Activated gamma-delta T cell treated with anti-CD3 and anti-CD28 coated beads, Interleukin-2, amount 50 U/mL, for 16 hours (primary cell): ENCODE results near the gene NTNG1.

Experiments used
- DNase-seq: peaks from one replicate; pipeline ENCODE4 v3.0.0-alpha.2; 2020; ENCODE audit warnings: low read depth

Gene NTNG1

DNA sequence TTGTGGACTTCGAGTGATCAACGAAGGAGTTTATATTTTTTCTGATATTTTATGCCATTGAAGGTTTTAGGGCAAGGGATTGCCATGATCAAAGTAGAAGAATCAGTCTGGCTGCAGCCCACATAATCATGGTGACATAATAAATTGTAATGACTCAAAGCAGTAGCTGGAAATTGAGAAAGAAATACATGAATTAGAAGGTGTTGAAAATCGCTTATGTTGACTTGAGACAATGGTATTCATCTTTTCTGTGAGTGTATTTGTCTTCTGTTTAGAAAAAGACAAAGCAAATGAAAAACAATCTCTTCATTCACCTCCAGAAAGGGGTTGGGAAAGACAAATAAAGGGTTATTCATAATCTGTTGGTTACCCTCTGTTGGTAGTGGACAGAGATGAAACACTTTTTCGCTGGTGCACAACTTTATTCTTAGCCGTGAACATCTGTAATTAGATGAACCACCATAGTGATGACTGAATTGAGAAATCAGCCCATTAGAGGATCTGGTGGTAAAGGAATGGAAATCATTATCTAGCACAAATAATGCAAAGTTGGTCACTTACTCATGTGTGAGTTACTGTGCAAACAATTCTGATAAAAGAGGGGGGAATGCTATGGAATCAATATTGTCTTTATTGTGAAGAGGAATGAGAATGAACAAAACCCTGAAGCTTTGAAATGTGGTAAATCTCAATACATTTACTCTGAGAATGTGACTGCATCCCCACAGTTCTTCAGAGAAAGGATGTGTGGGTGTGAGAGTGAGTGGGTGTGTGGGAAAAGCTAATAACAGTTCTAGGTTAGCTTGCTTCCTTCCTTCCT lies 121.8 kb downstream of the NTNG1 start:
- DNase-seq, result no peak

DNA sequence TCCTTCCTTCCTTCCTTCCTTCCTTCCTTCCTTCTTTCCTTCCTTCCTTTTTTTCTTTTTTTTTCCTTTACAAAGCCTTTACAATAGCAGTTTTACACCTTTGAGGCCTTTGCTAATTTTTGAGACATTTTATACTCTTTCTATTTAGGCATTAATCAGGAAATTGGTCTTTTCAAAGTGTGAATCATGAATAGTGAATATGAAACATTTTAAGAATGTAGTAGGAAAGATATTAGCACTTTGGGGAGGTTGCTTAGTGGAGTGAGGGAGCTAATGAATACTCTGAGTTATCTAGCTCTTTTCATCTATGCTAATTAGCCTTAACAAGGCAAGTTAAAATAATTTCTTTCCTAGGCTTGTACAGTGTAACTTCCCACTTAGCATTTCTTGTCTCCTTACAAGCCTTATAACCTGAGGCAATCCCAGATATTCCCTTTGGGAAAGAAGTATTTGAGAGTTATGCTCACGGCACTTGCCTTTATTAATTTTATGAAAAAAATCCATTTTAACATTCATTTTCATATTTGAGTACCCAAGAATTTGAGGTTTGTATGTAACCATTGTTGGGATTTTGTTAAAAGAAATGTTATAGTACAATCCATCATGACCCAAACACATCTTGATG lies 122.6 kb downstream of the NTNG1 start:
- DNase-seq, result no peak

GRCh38 chr1:107264007-107264406 lies 123.2 kb downstream of the NTNG1 start:
- DNase-seq, result no peak

GRCh38 chr1:107264561-107264960 lies 123.7 kb downstream of the NTNG1 start:
- DNase-seq, result no peak

GRCh38 chr1:107267489-107267888 lies 126.7 kb downstream of the NTNG1 start:
- no peak for DNase-seq

DNA sequence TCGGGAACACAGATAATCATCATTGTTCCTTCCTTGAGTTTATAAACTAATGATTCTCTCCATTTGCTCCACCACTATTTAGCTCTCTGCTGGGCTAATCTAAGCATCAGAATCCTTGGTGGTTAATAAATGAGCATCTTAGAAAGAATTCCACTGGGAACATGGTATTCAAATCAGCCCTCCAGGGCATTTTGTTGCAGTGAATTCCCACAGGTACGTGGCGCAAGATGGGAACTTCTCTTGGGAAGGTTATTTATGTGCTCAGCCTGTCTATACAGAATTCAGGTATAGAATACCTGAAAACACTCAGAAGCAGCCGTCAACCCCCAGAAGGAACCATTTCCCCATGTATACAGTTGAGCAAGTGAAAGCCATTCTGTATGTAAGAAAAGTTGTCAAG lies 131.5 kb downstream of the NTNG1 start:
- no peak for DNase-seq

- DNase-seq, result no peak
These were observed 132.7 kb downstream of the NTNG1 start for GRCh38 chr1:107273515-107273914.

- no peak for DNase-seq
These were observed 133.4 kb downstream of the NTNG1 start for GRCh38 chr1:107274227-107274626.

GRCh38 chr1:107276247-107276646 lies 135.4 kb downstream of the NTNG1 start:
- DNase-seq, result no peak

DNA sequence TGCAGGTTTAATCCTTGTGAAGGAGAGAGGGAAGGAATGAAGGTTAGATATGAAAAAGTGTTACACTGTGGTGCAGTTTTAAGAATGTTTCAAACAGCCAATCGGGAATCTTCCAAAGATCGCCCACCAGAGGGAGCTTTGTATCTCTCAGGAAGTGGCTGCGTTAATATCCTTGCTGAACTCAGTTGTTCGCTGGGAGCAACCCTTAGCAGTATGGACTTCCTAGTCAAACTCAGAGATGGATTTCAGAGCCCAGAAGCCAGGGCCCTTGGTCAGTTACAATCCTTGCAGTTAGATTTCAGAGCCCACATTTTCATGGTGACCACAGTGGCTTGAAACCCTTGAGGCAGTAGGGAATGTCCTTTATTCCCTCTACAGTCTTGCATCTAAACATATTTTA lies 136.2 kb downstream of the NTNG1 start:
- no peak for DNase-seq

GRCh38 chr1:107286125-107286524 lies 145.3 kb downstream of the NTNG1 start:
- no peak for DNase-seq

DNA sequence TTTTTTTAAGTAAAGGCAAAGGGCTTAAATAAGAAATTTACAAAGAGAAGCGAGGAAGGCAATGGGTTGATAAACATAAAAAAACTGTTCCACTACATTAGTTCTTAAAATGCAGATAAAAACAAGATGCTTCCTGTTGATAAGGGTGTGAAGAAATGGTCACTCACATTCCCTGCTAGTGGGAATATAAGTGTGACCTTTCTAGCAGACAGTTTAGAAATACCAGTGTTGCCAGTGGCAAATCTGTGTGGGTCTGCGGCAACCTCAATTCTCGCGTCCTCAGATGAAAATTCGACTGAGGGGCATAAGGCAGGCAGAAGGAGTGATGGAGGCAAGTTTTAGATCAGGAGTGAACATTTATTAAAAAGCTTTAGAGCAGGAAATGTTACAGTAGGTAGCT lies 151.1 kb downstream of the NTNG1 start:
- DNase-seq, result no peak

DNA sequence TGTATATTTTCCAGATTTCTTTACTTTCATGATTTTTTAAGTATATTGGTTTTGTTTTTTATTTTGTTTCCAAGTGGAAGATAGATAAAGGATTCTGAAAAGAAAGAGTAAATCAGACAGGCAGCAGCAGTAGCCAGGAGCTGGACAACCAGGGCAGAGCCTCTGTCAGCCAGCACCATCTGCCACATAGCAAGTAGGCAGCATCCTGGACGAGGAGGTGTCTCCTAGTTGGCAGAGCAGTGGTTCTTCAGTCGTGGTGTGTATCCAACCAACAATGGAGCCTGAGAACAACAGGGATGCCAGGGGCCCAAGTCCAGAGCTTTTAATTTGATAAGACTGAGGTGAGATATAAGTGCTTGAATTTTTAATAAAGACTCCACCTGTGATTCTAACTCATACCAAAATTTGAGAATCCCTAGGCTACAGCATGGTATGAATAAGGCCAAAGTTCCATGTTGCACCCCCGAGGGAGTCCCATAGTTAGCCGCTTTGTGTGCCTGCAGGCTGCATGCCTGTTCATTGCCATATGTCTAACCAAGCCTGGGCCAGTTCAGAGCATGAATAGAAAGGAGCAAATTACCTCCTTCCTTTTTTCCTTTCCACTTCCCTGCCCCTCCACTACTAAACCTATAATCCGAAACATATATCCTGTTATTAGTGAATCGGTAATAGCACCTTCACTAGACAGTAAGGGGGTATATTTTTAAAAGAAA lies 153.2 kb downstream of the NTNG1 start:
- no peak for DNase-seq

GRCh38 chr1:107294686-107295085 lies 153.8 kb downstream of the NTNG1 start:
- no peak for DNase-seq

DNA sequence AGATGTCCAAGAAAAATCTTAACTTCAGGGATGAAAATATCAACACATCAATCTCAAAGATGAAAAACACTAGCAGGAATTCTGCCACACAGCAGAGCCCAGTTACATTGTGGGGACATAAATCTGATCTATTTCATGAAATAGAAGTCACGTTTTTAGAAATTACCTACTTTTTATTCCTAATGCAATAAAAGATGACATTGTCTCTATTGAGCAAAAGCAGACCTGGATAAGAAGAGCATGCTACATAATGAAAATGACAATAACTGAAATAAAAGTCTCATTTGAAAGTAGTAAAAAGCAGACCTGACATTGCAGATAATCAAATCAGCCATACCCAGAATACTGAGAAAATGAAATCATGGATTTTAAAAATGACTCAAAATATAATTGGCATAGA lies 156.8 kb downstream of the NTNG1 start:
- DNase-seq, result no peak

DNA sequence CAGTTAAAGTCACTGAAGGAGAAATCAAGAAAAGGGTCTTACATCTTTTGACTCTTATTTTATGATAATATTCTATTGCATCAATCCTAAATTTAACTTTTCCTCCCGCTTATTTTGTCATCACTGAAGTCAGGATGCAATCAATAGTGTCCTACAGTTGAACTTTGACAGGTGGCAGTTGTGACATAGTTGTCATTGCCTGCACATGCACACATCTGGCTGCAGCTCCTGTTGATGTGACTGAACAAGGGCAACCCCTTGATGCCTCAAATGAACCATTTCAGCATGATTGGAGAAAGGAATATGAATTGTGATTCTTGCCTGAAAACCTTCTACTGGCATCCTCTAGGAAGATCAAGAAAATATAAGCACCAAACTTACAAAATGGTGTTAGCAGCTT lies 157.7 kb downstream of the NTNG1 start:
- no peak for DNase-seq

DNA sequence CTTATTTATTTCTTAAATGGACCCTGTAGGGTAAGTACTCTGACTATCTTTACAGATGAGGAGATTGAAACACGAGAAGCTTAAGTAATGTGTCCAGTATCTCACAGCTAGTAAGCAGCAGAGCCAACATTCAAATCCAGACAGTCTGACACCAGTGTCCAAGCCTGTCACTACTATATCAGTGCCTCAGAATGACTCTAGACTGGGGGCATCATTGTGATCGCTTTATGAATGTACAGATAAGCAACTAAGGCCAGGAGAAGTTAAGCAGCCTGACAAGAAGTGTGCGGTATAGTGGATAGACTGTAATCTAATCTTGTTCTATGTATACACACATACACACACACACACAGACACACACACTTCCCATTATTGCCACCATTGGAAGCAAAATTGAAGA lies 158.7 kb downstream of the NTNG1 start:
- DNase-seq, result no peak

- DNase-seq, result no peak
These were observed 169.1 kb downstream of the NTNG1 start for GRCh38 chr1:107309962-107310361.

- no peak for DNase-seq
These were observed 174.8 kb downstream of the NTNG1 start for GRCh38 chr1:107315652-107316051.

GRCh38 chr1:107318932-107319331 lies 178.1 kb downstream of the NTNG1 start:
- no peak for DNase-seq

- DNase-seq, result no peak
These were observed 182.9 kb downstream of the NTNG1 start for GRCh38 chr1:107323784-107324183.

GRCh38 chr1:107326824-107327445 lies 186.1 kb downstream of the NTNG1 start:
- no peak for DNase-seq

- no peak for DNase-seq
These were observed 186.6 kb downstream of the NTNG1 start for GRCh38 chr1:107327446-107327845.
